H1 (cell line): ENCODE data around the gene C1orf21. TPM values are rescaled to one million over a fixed set of nuclear protein-coding genes. Genes with fewer than 3 reads are reported as not detected.

Experiments
- CTCF ChIA-PET: fragments of 300-600 bp; sonication (Branson Sonifier 250); formaldehyde crosslinking; loops from one replicate; lab custom pipeline; 2021; ENCODE audit not compliant: partially characterized antibody; lab: Charles Lee
- POLR2A ChIA-PET: fragments of 300-600 bp; sonication (Branson Sonifier 250); formaldehyde crosslinking; loops from one replicate; lab custom pipeline; 2021; ENCODE audit warnings: inconsistent platforms; ENCODE audit not compliant: partially characterized antibody; lab: Charles Lee
- DNase-seq, 2 experiments: peaks; one replicate each; pipeline versions ENCODE4 v3.0.0 to v3.0.0-alpha.2; 2010 to 2022; ENCODE audit warnings: low spot score in 2 of 2, low read depth in 1 of 2, mixed read lengths in 1 of 2
- FAIRE-seq: peaks from 2 replicates; lab custom pipeline; 2011; peaks lifted over from hg19 to GRCh38; lab: Jason Lieb, UNC
- H2AFZ ChIP-seq: 2 replicates; pipeline ENCODE4 v1.8.1; 2012; ENCODE audit warnings: low read length, inconsistent platforms
- H2AK5ac ChIP-seq: 2 replicates; pipeline ENCODE4 v1.6.1; 2013; ENCODE audit warnings: low read depth, low read length
- H2BK120ac ChIP-seq: replicated peaks from 2 replicates; pipeline ENCODE3; 2013; ENCODE audit warnings: low read depth, low read length, inconsistent platforms
- H2BK12ac ChIP-seq: 2 replicates; pipeline ENCODE4 v1.6.1; 2013; ENCODE audit warnings: low read depth, low read length
- H2BK15ac ChIP-seq: 2 replicates; pipeline ENCODE4 v1.6.1; 2013; ENCODE audit warnings: low read length
- H2BK20ac ChIP-seq: 2 replicates; pipeline ENCODE4 v1.6.1; 2013; ENCODE audit warnings: low read length
- H2BK5ac ChIP-seq: 2 replicates; pipeline ENCODE4 v1.6.1; 2013; ENCODE audit warnings: low read depth, low read length
- H3K14ac ChIP-seq: 2 replicates; pipeline ENCODE4 v1.6.1; 2013; ENCODE audit warnings: inconsistent platforms; ENCODE audit not compliant: insufficient read length
- H3K18ac ChIP-seq: 2 replicates; pipeline ENCODE4 v1.6.1; 2013; ENCODE audit warnings: low read length; ENCODE audit errors: extremely low read depth
- H3K23ac ChIP-seq: 2 replicates; pipeline ENCODE4 v1.6.1; 2013; ENCODE audit warnings: inconsistent platforms; ENCODE audit not compliant: insufficient read length
- H3K23me2 ChIP-seq: 2 replicates; pipeline ENCODE4 v1.6.1; 2013; ENCODE audit warnings: low read depth, low read length
- H3K27ac ChIP-seq: 2 replicates; pipeline ENCODE4 v1.6.1; 2011; ENCODE audit warnings: low read depth, low read length, inconsistent platforms
- H3K27me3 ChIP-seq, 4 experiments: replicated peaks in 1 of 4; 1 replicate in 1 of 4; 2 replicates in 3 of 4; pipeline versions ENCODE4 v1.6.1 to v1.8.1; 2011 to 2013; ENCODE audit warnings: low read length in 3 of 4, mild to moderate bottlenecking in 3 of 4, inconsistent platforms in 2 of 4, mixed read lengths in 2 of 4, moderate library complexity in 1 of 4; ENCODE audit not compliant: control insufficient read depth in 3 of 4, insufficient read depth in 3 of 4; ENCODE audit errors: extremely low read depth in 1 of 4
- H3K36me3 ChIP-seq, 4 experiments: 2 replicates each; pipeline versions ENCODE4 v1.6.1 to v1.8.1; 2011 to 2013; ENCODE audit warnings: mild to moderate bottlenecking in 4 of 4, low read length in 3 of 4, moderate library complexity in 2 of 4, control low read depth in 1 of 4, inconsistent platforms in 1 of 4; ENCODE audit not compliant: insufficient read depth in 4 of 4, control insufficient read depth in 2 of 4
- H3K4ac ChIP-seq: replicated peaks from 2 replicates; pipeline ENCODE3; 2013; ENCODE audit warnings: low read length, low read depth, mixed read lengths, inconsistent platforms; ENCODE audit not compliant: insufficient read length
- H3K4me1 ChIP-seq, 4 experiments: replicated peaks in 1 of 4; 1 replicate in 1 of 4; 2 replicates in 3 of 4; pipeline versions ENCODE4 v1.6.1 to v1.8.1; 2011 to 2013; ENCODE audit warnings: low read length in 3 of 4, inconsistent platforms in 2 of 4, mixed read lengths in 1 of 4; ENCODE audit not compliant: insufficient read depth in 4 of 4, control insufficient read depth in 3 of 4
- H3K4me2 ChIP-seq, 2 experiments: 2 replicates each; pipeline versions ENCODE4 v1.6.1 to v1.8.1; 2011 to 2013; ENCODE audit warnings: low read depth in 2 of 2, low read length in 2 of 2, control low read depth in 1 of 2, inconsistent platforms in 1 of 2, mild to moderate bottlenecking in 1 of 2; ENCODE audit not compliant: insufficient read depth in 1 of 2
- H3K4me3 ChIP-seq, 4 experiments: fragments of 200-600, 300-600 bp in 1 of 4; sonication (generic), shearing (Covaris generic), sonication (Bioruptor Twin) in 1 of 4; 2 replicates each; pipeline versions ENCODE4 v1.5.1 to v1.8.1; 2011 to 2016; ENCODE audit warnings: low read length in 4 of 4, low read depth in 3 of 4, control low read depth in 2 of 4, inconsistent platforms in 2 of 4, mild to moderate bottlenecking in 2 of 4, mixed read lengths in 1 of 4, moderate library complexity in 1 of 4; ENCODE audit not compliant: insufficient read depth in 2 of 4; ENCODE audit errors: extremely low read depth in 1 of 4
- H3K56ac ChIP-seq: replicated peaks from 2 replicates; pipeline ENCODE3; 2013; ENCODE audit warnings: low read depth, mild to moderate bottlenecking, mixed read lengths, low read length, inconsistent platforms; ENCODE audit not compliant: insufficient read length
- H3K79me1 ChIP-seq: 2 replicates; pipeline ENCODE4 v1.6.1; 2013; ENCODE audit warnings: low read depth, low read length, control low read depth
- H3K79me2 ChIP-seq, 2 experiments: 2 replicates each; pipeline versions ENCODE4 v1.6.1 to v1.8.1; 2012 to 2013; ENCODE audit warnings: low read length in 2 of 2, mild to moderate bottlenecking in 2 of 2, inconsistent platforms in 1 of 2; ENCODE audit not compliant: insufficient read depth in 2 of 2, control insufficient read depth in 1 of 2
- H3K9ac ChIP-seq, 4 experiments: replicated peaks in 1 of 4; 1 replicate in 1 of 4; 2 replicates in 3 of 4; pipeline versions ENCODE4 v1.6.1 to v1.8.1; 2011 to 2013; ENCODE audit warnings: low read depth in 3 of 4, low read length in 3 of 4, control low read depth in 2 of 4, mild to moderate bottlenecking in 2 of 4, moderate library complexity in 2 of 4, inconsistent platforms in 1 of 4; ENCODE audit errors: extremely low read depth in 1 of 4
- H3K9me3 ChIP-seq, 2 experiments: 2 replicates each; pipeline versions ENCODE4 v1.6.1 to v1.8.1; 2012 to 2013; ENCODE audit warnings: mild to moderate bottlenecking in 2 of 2, moderate library complexity in 2 of 2, control low read depth in 1 of 2, inconsistent platforms in 1 of 2, low read depth in 1 of 2, low read length in 1 of 2, mixed read lengths in 1 of 2; ENCODE audit not compliant: insufficient read depth in 2 of 2
- H4K20me1 ChIP-seq, 2 experiments: replicated peaks in 1 of 2; 2 replicates each; pipeline versions ENCODE3 to v1.8.1; 2011 to 2013; ENCODE audit warnings: inconsistent platforms in 2 of 2, low read length in 2 of 2, mild to moderate bottlenecking in 1 of 2; ENCODE audit not compliant: insufficient read depth in 2 of 2, control insufficient read depth in 1 of 2
- H4K5ac ChIP-seq: 2 replicates; pipeline ENCODE4 v1.6.1; 2013; ENCODE audit warnings: low read length, low read depth, mixed read lengths, inconsistent platforms; ENCODE audit not compliant: insufficient read length
- H4K8ac ChIP-seq: 2 replicates; pipeline ENCODE4 v1.8.0; 2013; ENCODE audit warnings: mild to moderate bottlenecking, moderate library complexity, low read length, inconsistent platforms; ENCODE audit not compliant: insufficient read depth; ENCODE audit errors: extremely low read depth
- H4K91ac ChIP-seq: replicated peaks from 2 replicates; pipeline ENCODE3; 2013; ENCODE audit warnings: low read length, mixed read lengths, inconsistent platforms; ENCODE audit not compliant: insufficient read length
- CTBP2 ChIP-seq: IDR thresholded peaks from 2 replicates; pipeline ENCODE4 v1.7.0; 2011; ENCODE audit warnings: borderline replicate concordance, mild to moderate bottlenecking, moderate library complexity, mixed read lengths, low read length; ENCODE audit not compliant: insufficient read depth, insufficient read length
- JUND ChIP-seq: IDR thresholded peaks from 2 replicates; pipeline ENCODE4 v1.6.1; 2011; ENCODE audit warnings: mild to moderate bottlenecking, improper control_type of control experiment, low read length
- KDM5A ChIP-seq: fragments of 200-600 bp; IDR thresholded peaks from 2 replicates; pipeline ENCODE4 v1.7.1; 2012; ENCODE audit warnings: mild to moderate bottlenecking, low read length, inconsistent platforms, mixed read lengths
- RBBP5 ChIP-seq: IDR thresholded peaks from 2 replicates; pipeline ENCODE4 v1.7.1; 2012; ENCODE audit warnings: low read depth, mild to moderate bottlenecking, inconsistent platforms, low read length, moderate library complexity, borderline replicate concordance
- SP4 ChIP-seq: IDR thresholded peaks from 2 replicates; pipeline ENCODE4 v1.6.1; 2012; ENCODE audit warnings: low read length, inconsistent platforms
- SRF ChIP-seq: IDR thresholded peaks from 2 replicates; pipeline ENCODE4 v1.6.1; 2011; ENCODE audit warnings: mild to moderate bottlenecking, low read depth, low read length, moderate library complexity
- TAF7 ChIP-seq: optimal IDR thresholded peaks from 2 replicates; pipeline ENCODE3; 2011; ENCODE audit warnings: low read depth, mild to moderate bottlenecking, inconsistent platforms, low read length, moderate library complexity, borderline replicate concordance
- WGBS, 2 experiments: shearing (Covaris generic) in 1 of 2; methylation state at CpG; one replicate each; pipeline versions ENCODE4 v1.1.6 to v1.1.7; 2013 to 2015; ENCODE audit warnings: low lambda C conversion rate in 2 of 2, mixed read lengths in 2 of 2, inconsistent platforms in 1 of 2, low coverage in 1 of 2, missing lambda C conversion rate in 1 of 2; ENCODE audit not compliant: insufficient replicate concordance in 2 of 2, insufficient coverage in 1 of 2, insufficient read length in 1 of 2; ENCODE audit errors: extremely low coverage in 1 of 2, missing lambda C conversion rate in 1 of 2; 5-methylcytosine and 5-hydroxymethylcytosine counted together
- polyA plus RNA-seq, 7 experiments: library from polyadenylated mRNA; depleted of rRNA in 3 of 7; stranded (reverse) in 5 of 7; unstranded in 2 of 7; fragments of >200 nt in 5 of 7; fragments of 200-250 nt in 2 of 7; gene quantifications; 1 replicate in 5 of 7; 2 replicates in 1 of 7; 4 replicates in 1 of 7; pipeline versions ENCODE4 v1.2.1 to v1.2.3, GENCODE V29; 2011 to 2013; ENCODE audit warnings: missing spikeins in 2 of 7, mixed read lengths in 2 of 7
- total RNA-seq: library from RNA; stranded (reverse); fragmentation: NEBNext Ultra II Directional; extraction: Animal tissue kit (Norgen Biotek cat#: 25700); gene quantifications from 2 replicates; pipeline ENCODE4 v1.2.1, GENCODE V29; 2021
- TF ChIP-seq, protein P1 (sequence below), 3 experiments: IDR thresholded peaks; 1 replicate in 2 of 3; 2 replicates in 1 of 3; pipeline versions ENCODE4 v1.5.1 to v1.6.1; 2011; ENCODE audit warnings: low read length in 3 of 3, mild to moderate bottlenecking in 3 of 3, inconsistent platforms in 2 of 3, low read depth in 1 of 3, moderate library complexity in 1 of 3; ENCODE audit not compliant: insufficient read depth in 1 of 3; ENCODE audit errors: control extremely low read depth in 1 of 3

C1orf21 gene
- total and polyA plus RNA-seq, 2 of the 8 experiments (the other 6 are each of a cell fraction or from before 2014, with no cell fraction given) = 16.6 to 51.0 TPM

DNA sequence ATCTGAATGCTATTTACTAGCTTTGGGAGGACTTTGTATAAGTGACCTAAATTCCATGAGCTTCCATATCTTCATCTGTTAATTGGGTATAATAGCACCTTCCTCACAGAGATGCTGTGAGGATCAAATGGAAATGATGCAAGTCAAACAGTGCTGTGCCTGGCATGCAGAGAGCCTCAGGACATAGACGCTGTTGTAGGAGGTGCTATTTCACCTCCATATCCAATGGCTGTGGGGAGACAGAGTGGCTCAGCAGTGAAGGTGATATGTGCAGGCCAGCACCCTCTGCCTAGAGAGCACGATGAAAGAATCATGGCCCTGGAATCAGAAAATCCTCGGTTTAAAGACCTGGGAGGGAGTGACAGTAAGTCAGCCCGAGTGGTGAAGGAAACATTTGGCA lies 16.0 kb upstream of the C1orf21 start:
- Histone ChIP-seq H2AK5ac (no peak overlapping the region), H3K79me1 (no peaks in the 10 kb centered on the region), H2BK20ac (no peak overlapping the region), H4K91ac (no peak overlapping the region), H3K36me3 (no peaks in the 10 kb centered on the region), H2AFZ (peak overlapping the region; percentile 81; the same call in 1 of the 2 replicates), H3K23me2 (no peaks in the 10 kb centered on the region; the same call in 1 of the 2 replicates), H3K27me3 (no peaks in the 10 kb centered on the region), H3K27ac (no peak overlapping the region), H3K9ac (no peak overlapping the region), H3K18ac (no peak overlapping the region), H3K4me1 (peaks cover 0 to 4% (median under 1%) of the 10 kb centered on the region in 4 experiments; a peak in 2 of 7 replicates), H3K9me3 (no peaks in the 10 kb centered on the region), H2BK12ac (no peak overlapping the region), H3K14ac (no peak overlapping the region), H3K79me2 (no peaks in the 10 kb centered on the region), H2BK120ac (no peak overlapping the region), H3K4me2 (no peak overlapping the region), H4K5ac (no peak overlapping the region), H2BK15ac (no peak overlapping the region), H3K23ac (no peak overlapping the region), H3K4me3 (no peak overlapping the region), H4K8ac (no peak overlapping the region), H3K56ac (no peak overlapping the region), H4K20me1 (no peaks in the 10 kb centered on the region), H3K4ac (no peak overlapping the region), H2BK5ac (no peak overlapping the region)
- DNase-seq (no peak), FAIRE-seq (no peak)
- ChIA-PET POLR2A (interaction anchor here (0.9 kb wide), 1 partner anchor 217 kb away, joined by 5 read pairs; no protein-coding TSS in a partner anchor), CTCF (interaction anchor here (1.1 to 1.3 kb wide), 2 partner anchors 14 to 315 kb away, joined by 3 read pairs; no protein-coding TSS in a partner anchor)
- 85% methylated on average over 4 of the region's 4 CpGs; no CpG with 5 or more reads in 1 of the 2 experiments for WGBS, 2 experiments
- TF ChIP-seq SRF = no peak
- no peak for TF ChIP-seq RBBP5
- TF ChIP-seq KDM5A = no peak
- TF ChIP-seq CTBP2 = no peak
- TF ChIP-seq TAF7 = no peak
- TF ChIP-seq, protein P1, sequence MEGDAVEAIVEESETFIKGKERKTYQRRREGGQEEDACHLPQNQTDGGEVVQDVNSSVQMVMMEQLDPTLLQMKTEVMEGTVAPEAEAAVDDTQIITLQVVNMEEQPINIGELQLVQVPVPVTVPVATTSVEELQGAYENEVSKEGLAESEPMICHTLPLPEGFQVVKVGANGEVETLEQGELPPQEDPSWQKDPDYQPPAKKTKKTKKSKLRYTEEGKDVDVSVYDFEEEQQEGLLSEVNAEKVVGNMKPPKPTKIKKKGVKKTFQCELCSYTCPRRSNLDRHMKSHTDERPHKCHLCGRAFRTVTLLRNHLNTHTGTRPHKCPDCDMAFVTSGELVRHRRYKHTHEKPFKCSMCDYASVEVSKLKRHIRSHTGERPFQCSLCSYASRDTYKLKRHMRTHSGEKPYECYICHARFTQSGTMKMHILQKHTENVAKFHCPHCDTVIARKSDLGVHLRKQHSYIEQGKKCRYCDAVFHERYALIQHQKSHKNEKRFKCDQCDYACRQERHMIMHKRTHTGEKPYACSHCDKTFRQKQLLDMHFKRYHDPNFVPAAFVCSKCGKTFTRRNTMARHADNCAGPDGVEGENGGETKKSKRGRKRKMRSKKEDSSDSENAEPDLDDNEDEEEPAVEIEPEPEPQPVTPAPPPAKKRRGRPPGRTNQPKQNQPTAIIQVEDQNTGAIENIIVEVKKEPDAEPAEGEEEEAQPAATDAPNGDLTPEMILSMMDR (IDR thresholded peaks at IDR 0.05; ENCODE audit: control extremely low read depth in 1 of 3, insufficient read depth in 1 of 3, low read depth in 1 of 3, low read length in 3 of 3) = no peak
- TF ChIP-seq JUND = no peak
- TF ChIP-seq SP4 = no peak
